Left ventricle myocardium superior (tissue), 1 donor: Measurements from ENCODE around the gene TMEM130. TPM values are rescaled to one million over a fixed set of nuclear protein-coding genes. Genes with fewer than 3 reads are reported as not detected.
"Not testable (repeated sequence)": the region's sequence is repeated elsewhere in the genome, so short reads cannot be mapped to it uniquely, and the experiment has no call there.

Source experiments
- ATAC-seq: fragments of 200-7000 bp; cut with Tn5 transposase; one replicate; pipeline ENCODE4 v1.9.1; 2020; ENCODE audit warnings: mild to moderate bottlenecking, moderate library complexity
- DNase-seq: peaks from one replicate; pipeline ENCODE4 v3.0.0-alpha.2; 2020
- intact Hi-C: fragments of 100-400 bp; cut with micrococcal nuclease; formaldehyde crosslinking; loops from one replicate; pipeline ENCODE4 v1.11.0; 2022
- total RNA-seq: library from RNA; stranded (reverse); fragmentation: NEBNext Ultra II Directional; extraction: Animal tissue kit (Norgen Biotek cat#: 25700); gene quantifications from one replicate; pipeline ENCODE4 v1.2.1, GENCODE V29; 2021
- donor health status: DM: no; HTN: yes; CAD: no; lungs with severe emphysema.

The TMEM130 gene
- total RNA-seq, 1 donor from 2014 or later = not detected

DNA sequence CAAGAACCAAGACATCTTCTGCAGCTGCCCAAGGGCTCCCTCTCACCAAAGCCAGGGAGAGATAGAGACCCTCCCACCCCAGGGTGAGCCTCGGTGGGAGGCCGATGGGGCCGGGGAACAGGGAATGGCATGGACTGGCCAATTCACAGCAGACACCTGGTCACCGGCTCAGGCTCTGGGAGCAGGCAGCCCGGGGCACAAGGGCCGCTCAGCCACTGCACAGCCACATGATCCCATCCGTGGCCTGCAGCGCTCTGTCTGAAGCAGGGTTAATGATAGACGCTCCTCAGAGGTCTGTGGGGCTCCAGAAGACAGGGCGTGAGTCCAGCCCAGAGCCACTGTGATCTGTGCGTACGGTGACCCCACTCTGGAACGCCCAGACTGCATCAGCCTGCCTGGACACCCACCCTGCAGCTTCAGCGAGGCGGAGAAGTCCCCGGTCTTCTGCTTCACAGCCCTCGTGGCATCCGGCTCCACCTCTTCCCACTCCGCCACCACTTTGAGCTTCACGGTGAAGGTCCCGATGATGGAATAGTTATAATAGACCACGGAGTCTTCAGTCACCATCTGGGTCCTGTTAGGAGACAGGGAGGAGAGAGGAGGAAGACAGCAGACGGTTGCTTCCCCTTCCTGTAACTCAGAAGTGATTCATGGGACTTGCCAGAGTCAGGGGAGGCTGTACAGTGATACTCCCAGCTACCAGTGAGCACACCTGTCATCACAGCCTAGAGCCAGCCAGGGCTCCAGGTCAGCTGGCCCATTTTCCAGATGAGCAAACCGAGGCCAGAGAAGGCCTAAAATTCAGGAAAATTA is 14.0 kb downstream of the TMEM130 start:
- intact Hi-C loops = no loop called here
- DNase-seq (no peak), ATAC-seq (no peak)

GRCh38 chr7:98852826-98853225 is 17.0 kb downstream of the TMEM130 start:
- DNase-seq (no peak), ATAC-seq (no peak)
- intact Hi-C loops = no loop called here

- intact Hi-C loops = loop anchor here (10.0 kb wide), 1 partner anchor 94 kb away; no protein-coding TSS in a partner anchor
- DNase-seq (no peak), ATAC-seq (no peak)
These were observed 20.9 kb downstream of the TMEM130 start for GRCh38 chr7:98848918-98849317.

GRCh38 chr7:98842552-98842951 is 27.3 kb downstream of the TMEM130 start:
- DNase-seq, ATAC-seq: not testable (repeated sequence)
- intact Hi-C loops = loop anchor here (10.0 kb wide), 1 partner anchor 88 kb away; no protein-coding TSS in a partner anchor

DNA sequence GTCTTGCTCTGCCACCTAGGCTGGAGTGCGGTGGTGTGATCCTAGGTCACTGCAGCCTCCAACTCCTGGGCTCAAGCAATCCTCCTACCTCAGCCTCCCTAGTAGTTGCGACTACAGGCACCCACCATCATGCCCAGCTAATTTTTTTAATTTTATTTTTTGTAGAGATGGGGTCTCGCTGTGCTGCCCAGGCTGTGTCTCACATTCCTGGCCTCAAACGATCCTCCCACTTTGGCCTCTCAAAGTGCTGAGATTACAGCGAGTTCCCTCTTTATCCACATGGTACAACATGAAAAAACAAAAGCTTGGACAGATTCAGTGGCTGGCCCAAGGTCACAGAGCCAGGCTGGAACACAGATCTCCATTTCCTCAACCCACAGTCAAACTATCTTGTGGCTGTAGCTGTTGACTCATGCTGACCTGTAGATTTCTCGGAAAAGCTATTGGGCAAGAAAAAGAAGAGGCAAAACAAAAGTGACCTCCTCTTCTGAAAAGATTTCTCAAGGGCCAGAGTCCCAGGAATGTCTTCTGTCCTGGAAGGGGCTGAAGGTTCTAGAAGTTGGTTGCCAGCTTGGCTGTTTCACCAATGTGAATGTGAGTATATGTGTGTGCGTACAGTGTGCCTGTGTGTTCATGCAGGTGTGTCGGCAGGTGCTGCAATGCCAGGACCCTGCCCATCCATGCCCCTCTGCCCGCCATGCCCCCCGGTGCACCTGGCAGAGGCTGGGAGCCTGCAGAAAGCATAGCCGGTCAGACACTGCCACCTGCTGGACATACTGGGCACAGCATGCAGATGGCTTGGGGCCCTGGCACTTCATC is 28.4 kb downstream of the TMEM130 start:
- intact Hi-C loops = loop anchor here (10.0 kb wide), 1 partner anchor 87 kb away; no protein-coding TSS in a partner anchor
- peak; percentile 74 for ATAC-seq
- peak; percentile 82 for DNase-seq

DNA sequence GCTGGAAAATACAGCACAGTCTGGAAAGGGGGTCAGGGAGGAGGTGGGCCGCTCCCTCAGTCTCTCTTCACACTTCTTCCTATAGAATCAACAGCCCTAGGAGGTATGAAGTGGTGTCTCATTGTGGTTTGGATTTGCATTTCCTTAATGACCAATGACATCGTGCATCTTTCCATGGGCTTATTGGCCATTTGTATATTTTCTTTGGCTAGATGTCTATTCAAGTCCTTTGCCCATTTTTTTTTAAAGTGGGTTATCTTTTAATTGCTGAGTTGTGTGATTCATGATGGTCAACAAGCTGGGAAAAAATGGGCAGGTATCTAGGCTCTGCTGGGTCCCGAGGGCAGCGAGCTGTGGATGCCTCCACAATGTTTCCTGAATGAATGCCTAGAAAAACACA is 29.1 kb downstream of the TMEM130 start:
- no peak for DNase-seq
- intact Hi-C loops = loop anchor here (10.0 kb wide), 1 partner anchor 86 kb away; no protein-coding TSS in a partner anchor
- no peak for ATAC-seq

DNA sequence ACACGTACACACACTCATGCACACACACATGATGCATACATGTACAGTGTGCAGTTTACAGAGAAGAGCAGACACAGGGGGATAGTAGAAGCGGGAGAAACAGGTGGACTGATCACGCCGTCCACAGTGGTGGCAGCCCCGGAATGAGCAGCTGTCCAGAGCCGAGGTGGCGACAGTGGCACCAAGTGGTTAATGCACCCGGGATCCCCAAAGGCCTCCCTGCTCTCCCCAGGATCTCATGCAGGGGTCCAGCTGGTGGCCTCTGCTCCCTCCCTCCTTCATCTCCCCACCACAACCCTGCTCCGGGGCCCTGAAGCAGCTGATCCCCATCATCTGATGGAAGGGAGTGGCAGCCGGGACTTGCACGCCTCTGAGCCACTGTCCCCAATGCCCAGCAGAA is 29.7 kb downstream of the TMEM130 start:
- no peak for ATAC-seq
- no peak for DNase-seq
- intact Hi-C loops = loop anchor here (10.0 kb wide), 1 partner anchor 85 kb away; no protein-coding TSS in a partner anchor

DNA sequence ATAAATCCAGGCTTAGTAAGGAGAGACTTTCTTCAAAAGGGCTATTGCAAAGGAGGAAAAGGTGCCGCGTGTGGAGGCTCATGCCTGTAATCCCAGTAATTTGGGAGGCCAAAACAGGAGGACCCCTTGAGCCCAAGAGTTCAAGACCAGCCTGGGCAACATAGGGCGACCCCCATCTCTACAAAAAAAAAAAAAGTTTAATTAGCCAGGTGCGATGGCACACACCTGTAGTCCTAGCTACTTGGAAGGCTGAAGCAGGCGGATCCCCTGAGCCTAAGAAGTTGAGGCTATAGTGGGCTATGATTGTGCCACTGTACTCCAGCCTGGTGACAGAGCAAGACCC is 32.2 kb downstream of the TMEM130 start:
- ATAC-seq (no peak), DNase-seq (no peak)
- intact Hi-C loops = loop anchor here (5.0 kb wide), 1 partner anchor 405 kb away; no protein-coding TSS in a partner anchor

- intact Hi-C loops = loop anchor here (5.0 kb wide), 1 partner anchor 405 kb away; no protein-coding TSS in a partner anchor
- DNase-seq = peak; percentile 52
- ATAC-seq = peak; percentile 61
These were observed 32.8 kb downstream of the TMEM130 start for GRCh38 chr7:98836811-98837629.

GRCh38 chr7:98834949-98835348 is 34.9 kb downstream of the TMEM130 start:
- intact Hi-C loops = loop anchor here (5.0 kb wide), 1 partner anchor 403 kb away; no protein-coding TSS in a partner anchor
- no peak for DNase-seq
- ATAC-seq = no peak

- intact Hi-C loops = no loop called here
- ATAC-seq = no peak
- no peak for DNase-seq
These were observed 36.8 kb downstream of the TMEM130 start for GRCh38 chr7:98833022-98833421.

GRCh38 chr7:98831641-98832221 is 38.1 kb downstream of the TMEM130 start:
- intact Hi-C loops = no loop called here
- DNase-seq = no peak

DNA sequence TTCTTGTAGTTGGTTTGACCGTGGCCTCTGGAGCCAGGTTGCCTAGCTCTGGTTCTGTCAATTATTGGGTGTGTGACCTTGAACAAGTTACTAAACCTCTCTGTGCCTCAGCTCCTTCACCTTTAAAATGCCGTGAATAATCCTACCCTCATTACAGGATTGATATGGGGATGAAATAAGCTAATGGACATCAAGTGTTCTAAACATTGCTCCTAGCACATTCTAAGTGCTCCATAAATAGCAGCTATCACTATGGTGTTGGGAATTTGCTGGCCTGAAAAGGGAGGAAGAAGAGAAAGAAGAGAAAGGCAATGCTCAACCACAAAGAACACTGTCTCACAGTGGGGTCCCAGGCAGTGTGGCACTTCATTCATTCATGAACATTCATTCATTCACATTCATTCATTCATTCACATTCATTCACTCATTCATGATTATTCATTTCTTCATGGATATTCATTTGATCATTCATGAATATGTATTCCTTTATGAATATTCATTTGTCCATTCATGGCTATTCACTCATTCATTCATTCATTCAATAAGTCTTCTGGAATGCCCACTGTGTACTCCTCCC is 38.8 kb downstream of the TMEM130 start:
- intact Hi-C loops = no loop called here
- peak; percentile 60 for ATAC-seq
- no peak for DNase-seq

More at GRCh38 chr7:98831641-98832221, 38.1 kb downstream of the TMEM130 start:
- ATAC-seq = no peak

- DNase-seq (no peak), ATAC-seq (no peak)
- intact Hi-C loops = no loop called here
These were observed 41.4 kb downstream of the TMEM130 start for GRCh38 chr7:98828368-98828767.

- DNase-seq (no peak), ATAC-seq (no peak)
- intact Hi-C loops = no loop called here
These were observed 42.6 kb downstream of the TMEM130 start for GRCh38 chr7:98827258-98827657.

GRCh38 chr7:98826811-98827231 is 43.0 kb downstream of the TMEM130 start:
- intact Hi-C loops = no loop called here
- DNase-seq (peak; percentile 95), ATAC-seq (peak; percentile 96)

DNA sequence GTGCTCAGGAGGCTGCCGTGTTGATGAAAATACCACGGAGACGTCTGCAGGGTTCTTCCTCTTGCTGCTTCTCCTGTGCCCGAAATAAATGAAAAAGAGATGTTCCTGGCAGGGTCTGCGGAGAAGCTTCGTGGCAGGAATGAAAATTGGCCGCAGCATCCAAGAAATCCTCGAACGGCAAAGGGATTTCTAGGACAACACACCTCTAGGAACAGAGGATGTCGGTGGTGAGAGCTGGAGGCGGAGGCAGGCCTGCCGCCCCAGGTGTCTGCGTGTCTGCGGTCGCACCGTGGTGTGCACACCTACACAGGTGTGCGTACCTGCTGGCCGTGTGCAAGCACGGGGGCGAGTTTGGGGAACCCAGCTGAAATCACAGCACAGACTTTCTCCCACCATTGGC is 43.4 kb downstream of the TMEM130 start:
- intact Hi-C loops = no loop called here
- DNase-seq (no peak), ATAC-seq (peak; percentile 39)

- ATAC-seq (no peak), DNase-seq (no peak)
- intact Hi-C loops = no loop called here
These were observed 46.6 kb downstream of the TMEM130 start for GRCh38 chr7:98823226-98823625.
